Bronchial epithelial cell (primary cell): ENCODE data around the gene GMDS. TPM values are rescaled to one million over a fixed set of nuclear protein-coding genes. Genes with fewer than 3 reads are reported as not detected.

Source experiments
- DNase-seq: peaks from one replicate; pipeline ENCODE4 v3.0.0-alpha.2; 2010; ENCODE audit warnings: low read depth
- FAIRE-seq: peaks from 2 replicates; lab custom pipeline; 2011; peaks lifted over from hg19 to GRCh38; lab: Jason Lieb, UNC
- H3K27me3 ChIP-seq: 2 replicates; pipeline ENCODE4 v1.5.1; 2011; ENCODE audit warnings: low read length; ENCODE audit not compliant: control insufficient read depth, insufficient read depth
- H3K36me3 ChIP-seq: 2 replicates; pipeline ENCODE4 v1.5.1; 2011; ENCODE audit warnings: low read length; ENCODE audit not compliant: control insufficient read depth, insufficient read depth
- H3K4me3 ChIP-seq: 2 replicates; pipeline ENCODE4 v1.5.1; 2011; ENCODE audit warnings: mild to moderate bottlenecking, low read depth, low read length, control low read depth
- CTCF ChIP-seq: IDR thresholded peaks from 2 replicates; pipeline ENCODE4 v1.5.1; 2011; ENCODE audit warnings: mild to moderate bottlenecking, moderate library complexity, low read length, control low read depth, inconsistent platforms; ENCODE audit not compliant: insufficient read depth, severe bottlenecking
- total RNA-seq: library from RNA; depleted of rRNA; stranded (reverse); fragments of >200 nt; gene quantifications from 2 replicates; pipeline ENCODE4 v1.2.1, GENCODE V29; 2014

The GMDS gene
- total RNA-seq, 1 donor from 2014 or later: 8.2 TPM

- no peak overlapping the region for H3K4me3 ChIP-seq
- no peaks in the 10 kb centered on the region for H3K36me3 ChIP-seq
- no peaks in the 10 kb centered on the region for H3K27me3 ChIP-seq
- DNase-seq (no peak), FAIRE-seq (no peak)
- TF ChIP-seq CTCF: no peak
Observed at GRCh38 chr6:1705630-1706029, 539.8 kb downstream of the GMDS start.

- FAIRE-seq (no peak), DNase-seq (no peak)
- TF ChIP-seq CTCF: no peak
- no peaks in the 10 kb centered on the region for H3K27me3 ChIP-seq
- no peaks in the 10 kb centered on the region for H3K36me3 ChIP-seq
- no peak overlapping the region for H3K4me3 ChIP-seq
Observed at GRCh38 chr6:1705183-1705582, 540.2 kb downstream of the GMDS start.

- DNase-seq (peak; percentile 87), FAIRE-seq (no peak)
- no peak for TF ChIP-seq CTCF
- no peaks in the 10 kb centered on the region for H3K36me3 ChIP-seq
- no peaks in the 10 kb centered on the region for H3K27me3 ChIP-seq
- H3K4me3 ChIP-seq: no peak overlapping the region
Observed at GRCh38 chr6:1704711-1705110, 540.7 kb downstream of the GMDS start.

- TF ChIP-seq CTCF: no peak
- H3K4me3 ChIP-seq: no peak overlapping the region
- H3K27me3 ChIP-seq: no peaks in the 10 kb centered on the region
- DNase-seq: peak; percentile 34
- H3K36me3 ChIP-seq: no peaks in the 10 kb centered on the region
- no peak for FAIRE-seq
Observed at GRCh38 chr6:1703923-1704322, 541.5 kb downstream of the GMDS start.

GRCh38 chr6:1703091-1703855, 542.1 kb downstream of the GMDS start:
- DNase-seq (peak; percentile 73), FAIRE-seq (no peak)
- no peaks in the 10 kb centered on the region for H3K36me3 ChIP-seq
- no peak overlapping the region for H3K4me3 ChIP-seq
- no peaks in the 10 kb centered on the region for H3K27me3 ChIP-seq
- no peak for TF ChIP-seq CTCF

- Histone ChIP-seq H3K27me3 (no peaks in the 10 kb centered on the region), H3K4me3 (no peak overlapping the region), H3K36me3 (no peaks in the 10 kb centered on the region)
- DNase-seq (no peak), FAIRE-seq (no peak)
- TF ChIP-seq CTCF: no peak
Observed at GRCh38 chr6:1702580-1703051, 542.8 kb downstream of the GMDS start.
